GM23338 (cell line): ENCODE measurements around the gene NKD1. TPM values are rescaled to one million over a fixed set of nuclear protein-coding genes. Genes with fewer than 3 reads are reported as not detected.

Experiments
- ATAC-seq: fragments of 200-7000 bp; cut with Tn5 transposase; 3 replicates; pipeline ENCODE4 v1.9.1; 2020
- DNase-seq: peaks from one replicate; pipeline ENCODE4 v3.0.0-alpha.2; 2015; ENCODE audit warnings: low spot score
- H2AFZ ChIP-seq: fragments of 200-600 bp; sonication (generic); 2 replicates; pipeline ENCODE4 v1.8.0; 2016; ENCODE audit warnings: antibody characterized with exemption, mild to moderate bottlenecking, moderate library complexity
- H3F3A ChIP-seq: fragments of 200-600 bp; sonication (generic); replicated peaks from 2 replicates; pipeline ENCODE4 v1.8.0; 2017; ENCODE audit warnings: antibody characterized with exemption, mixed run types, low read depth
- H3K27ac ChIP-seq: fragments of 200-600 bp; sonication (generic); 2 replicates; pipeline ENCODE4 v1.6.1; 2016; ENCODE audit warnings: low read depth
- H3K27me3 ChIP-seq: fragments of 200-600 bp; sonication (generic); 2 replicates; pipeline ENCODE4 v1.8.0; 2016; ENCODE audit warnings: mild to moderate bottlenecking, mixed run types, moderate library complexity; ENCODE audit not compliant: insufficient read depth
- H3K36me3 ChIP-seq: fragments of 200-600 bp; sonication (generic); 2 replicates; pipeline ENCODE4 v1.8.0; 2016; ENCODE audit warnings: mild to moderate bottlenecking; ENCODE audit not compliant: insufficient read depth
- H3K4me1 ChIP-seq: fragments of 200-600 bp; sonication (generic); 2 replicates; pipeline ENCODE4 v1.8.0; 2016; ENCODE audit warnings: mild to moderate bottlenecking, moderate library complexity; ENCODE audit not compliant: insufficient read depth
- H3K4me2 ChIP-seq: fragments of 200-600 bp; sonication (generic); 2 replicates; pipeline ENCODE4 v1.7.1; 2017; ENCODE audit warnings: mixed run types
- H3K4me3 ChIP-seq: fragments of 200-600 bp; sonication (generic); 2 replicates; pipeline ENCODE4 v1.6.1; 2016; ENCODE audit warnings: mixed run types
- H3K79me2 ChIP-seq: fragments of 200-600 bp; sonication (generic); replicated peaks from 2 replicates; pipeline ENCODE4 v1.8.0; 2017; ENCODE audit warnings: mild to moderate bottlenecking; ENCODE audit not compliant: insufficient read depth
- H3K9me2 ChIP-seq: fragments of 200-600 bp; sonication (generic); 2 replicates; pipeline ENCODE4 v1.8.0; 2017; ENCODE audit not compliant: insufficient read depth
- H4K20me1 ChIP-seq: fragments of 200-600 bp; sonication (generic); replicated peaks from 2 replicates; pipeline ENCODE4 v1.8.0; 2017; ENCODE audit warnings: mild to moderate bottlenecking; ENCODE audit not compliant: insufficient read depth
- H3K27ac Mint-ChIP-seq: 2 replicates; pipeline ENCODE4 v1.8.0; 2020; ENCODE audit warnings: inconsistent platforms, mild to moderate bottlenecking, moderate library complexity, mixed read lengths
- H3K27me3 Mint-ChIP-seq: 3 replicates; pipeline ENCODE4 v1.8.0; 2022; ENCODE audit warnings: low read depth, mild to moderate bottlenecking, moderate library complexity, mixed read lengths, inconsistent platforms; ENCODE audit not compliant: insufficient read depth, poor library complexity
- H3K36me3 Mint-ChIP-seq: 3 replicates; pipeline ENCODE4 v1.8.0; 2021; ENCODE audit warnings: low read depth, mild to moderate bottlenecking, inconsistent platforms, moderate library complexity, mixed read lengths
- H3K4me1 Mint-ChIP-seq: 3 replicates; pipeline ENCODE4 v1.8.0; 2020; ENCODE audit warnings: mild to moderate bottlenecking, inconsistent platforms, mixed read lengths
- H3K4me3 Mint-ChIP-seq: 3 replicates; pipeline ENCODE4 v1.8.0; 2021; ENCODE audit warnings: moderate library complexity, mild to moderate bottlenecking, inconsistent platforms, mixed read lengths
- H3K9me3 Mint-ChIP-seq: 3 replicates; pipeline ENCODE4 v1.8.0; 2020; ENCODE audit warnings: moderate library complexity, mild to moderate bottlenecking, inconsistent platforms, mixed read lengths
- STAT1 ChIP-seq: IDR thresholded peaks from one replicate; pipeline ENCODE4 v1.6.1; 2016; ENCODE audit warnings: antibody characterized with exemption; ENCODE audit not compliant: unreplicated experiment
- polyA plus RNA-seq: library from polyadenylated mRNA; unstranded; fragments of >200 nt; fragmentation: Nextera tagmentation; extraction: Ambion mirVana; gene quantifications from 2 replicates; pipeline ENCODE4 v1.2.1, GENCODE V29; 2016
- total RNA-seq: library from RNA; depleted of rRNA; stranded (reverse); fragments of >200 nt; shearing (Covaris generic); gene quantifications from 2 replicates; pipeline ENCODE4 v1.2.3, GENCODE V29; 2014
- TF ChIP-seq, protein P1 (sequence below): fragments of 250-450 bp; sonication (Bioruptor Pico); IDR thresholded peaks from 2 replicates; pipeline ENCODE4 v1.5.0; 2020; ENCODE audit warnings: mild to moderate bottlenecking, moderate library complexity

Gene NKD1
- total and polyA plus RNA-seq, 2 experiments from 2014 or later, result 2.1 to 2.3 TPM

DNA sequence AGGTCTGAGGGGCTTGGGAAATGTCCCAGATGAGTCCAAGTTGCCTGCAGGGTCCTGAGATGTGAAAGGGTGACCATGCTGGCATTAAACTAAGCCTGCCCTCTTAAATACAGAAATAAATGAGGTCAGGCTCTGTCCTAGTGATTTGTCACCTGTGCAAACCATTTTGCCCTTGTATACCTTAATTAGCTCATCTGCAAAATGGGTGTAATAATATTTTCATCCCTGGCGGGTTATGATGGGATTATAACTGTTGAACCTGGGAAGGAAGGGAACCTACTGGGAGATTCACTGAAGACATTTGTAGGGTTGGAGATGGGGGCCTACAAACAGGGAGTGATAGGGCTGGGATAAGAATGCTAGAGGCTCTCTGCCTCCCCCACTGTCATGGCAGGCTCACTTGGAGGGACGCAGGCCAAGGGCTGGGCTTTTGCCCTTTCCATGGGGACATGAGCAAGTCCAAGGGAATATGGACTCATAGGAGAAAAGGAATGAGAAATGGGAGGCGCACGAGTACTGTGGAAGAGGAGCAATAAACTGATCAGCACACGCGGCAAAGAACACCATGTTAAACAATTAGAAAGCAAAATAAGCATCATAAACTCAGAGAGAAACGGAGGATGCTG lies 4.4 kb downstream of the NKD1 start (continued):
- TF ChIP-seq, protein P1, sequence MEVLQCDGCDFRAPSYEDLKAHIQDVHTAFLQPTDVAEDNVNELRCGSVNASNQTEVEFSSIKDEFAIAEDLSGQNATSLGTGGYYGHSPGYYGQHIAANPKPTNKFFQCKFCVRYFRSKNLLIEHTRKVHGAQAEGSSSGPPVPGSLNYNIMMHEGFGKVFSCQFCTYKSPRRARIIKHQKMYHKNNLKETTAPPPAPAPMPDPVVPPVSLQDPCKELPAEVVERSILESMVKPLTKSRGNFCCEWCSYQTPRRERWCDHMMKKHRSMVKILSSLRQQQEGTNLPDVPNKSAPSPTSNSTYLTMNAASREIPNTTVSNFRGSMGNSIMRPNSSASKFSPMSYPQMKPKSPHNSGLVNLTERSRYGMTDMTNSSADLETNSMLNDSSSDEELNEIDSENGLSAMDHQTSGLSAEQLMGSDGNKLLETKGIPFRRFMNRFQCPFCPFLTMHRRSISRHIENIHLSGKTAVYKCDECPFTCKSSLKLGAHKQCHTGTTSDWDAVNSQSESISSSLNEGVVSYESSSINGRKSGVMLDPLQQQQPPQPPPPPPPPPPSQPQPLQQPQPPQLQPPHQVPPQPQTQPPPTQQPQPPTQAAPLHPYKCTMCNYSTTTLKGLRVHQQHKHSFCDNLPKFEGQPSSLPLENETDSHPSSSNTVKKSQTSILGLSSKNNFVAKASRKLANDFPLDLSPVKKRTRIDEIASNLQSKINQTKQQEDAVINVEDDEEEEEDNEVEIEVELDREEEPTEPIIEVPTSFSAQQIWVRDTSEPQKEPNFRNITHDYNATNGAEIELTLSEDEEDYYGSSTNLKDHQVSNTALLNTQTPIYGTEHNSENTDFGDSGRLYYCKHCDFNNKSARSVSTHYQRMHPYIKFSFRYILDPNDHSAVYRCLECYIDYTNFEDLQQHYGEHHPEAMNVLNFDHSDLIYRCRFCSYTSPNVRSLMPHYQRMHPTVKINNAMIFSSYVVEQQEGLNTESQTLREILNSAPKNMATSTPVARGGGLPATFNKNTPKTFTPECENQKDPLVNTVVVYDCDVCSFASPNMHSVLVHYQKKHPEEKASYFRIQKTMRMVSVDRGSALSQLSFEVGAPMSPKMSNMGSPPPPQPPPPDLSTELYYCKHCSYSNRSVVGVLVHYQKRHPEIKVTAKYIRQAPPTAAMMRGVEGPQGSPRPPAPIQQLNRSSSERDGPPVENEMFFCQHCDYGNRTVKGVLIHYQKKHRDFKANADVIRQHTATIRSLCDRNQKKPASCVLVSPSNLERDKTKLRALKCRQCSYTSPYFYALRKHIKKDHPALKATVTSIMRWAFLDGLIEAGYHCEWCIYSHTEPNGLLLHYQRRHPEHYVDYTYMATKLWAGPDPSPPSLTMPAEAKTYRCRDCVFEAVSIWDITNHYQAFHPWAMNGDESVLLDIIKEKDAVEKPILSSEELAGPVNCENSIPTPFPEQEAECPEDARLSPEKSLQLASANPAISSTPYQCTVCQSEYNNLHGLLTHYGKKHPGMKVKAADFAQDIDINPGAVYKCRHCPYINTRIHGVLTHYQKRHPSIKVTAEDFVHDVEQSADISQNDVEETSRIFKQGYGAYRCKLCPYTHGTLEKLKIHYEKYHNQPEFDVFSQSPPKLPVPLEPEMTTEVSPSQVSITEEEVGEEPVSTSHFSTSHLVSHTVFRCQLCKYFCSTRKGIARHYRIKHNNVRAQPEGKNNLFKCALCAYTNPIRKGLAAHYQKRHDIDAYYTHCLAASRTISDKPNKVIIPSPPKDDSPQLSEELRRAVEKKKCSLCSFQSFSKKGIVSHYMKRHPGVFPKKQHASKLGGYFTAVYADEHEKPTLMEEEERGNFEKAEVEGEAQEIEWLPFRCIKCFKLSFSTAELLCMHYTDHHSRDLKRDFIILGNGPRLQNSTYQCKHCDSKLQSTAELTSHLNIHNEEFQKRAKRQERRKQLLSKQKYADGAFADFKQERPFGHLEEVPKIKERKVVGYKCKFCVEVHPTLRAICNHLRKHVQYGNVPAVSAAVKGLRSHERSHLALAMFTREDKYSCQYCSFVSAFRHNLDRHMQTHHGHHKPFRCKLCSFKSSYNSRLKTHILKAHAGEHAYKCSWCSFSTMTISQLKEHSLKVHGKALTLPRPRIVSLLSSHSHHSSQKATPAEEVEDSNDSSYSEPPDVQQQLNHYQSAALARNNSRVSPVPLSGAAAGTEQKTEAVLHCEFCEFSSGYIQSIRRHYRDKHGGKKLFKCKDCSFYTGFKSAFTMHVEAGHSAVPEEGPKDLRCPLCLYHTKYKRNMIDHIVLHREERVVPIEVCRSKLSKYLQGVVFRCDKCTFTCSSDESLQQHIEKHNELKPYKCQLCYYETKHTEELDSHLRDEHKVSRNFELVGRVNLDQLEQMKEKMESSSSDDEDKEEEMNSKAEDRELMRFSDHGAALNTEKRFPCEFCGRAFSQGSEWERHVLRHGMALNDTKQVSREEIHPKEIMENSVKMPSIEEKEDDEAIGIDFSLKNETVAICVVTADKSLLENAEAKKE (CRISPR knock-in tag), result no peak

DNA sequence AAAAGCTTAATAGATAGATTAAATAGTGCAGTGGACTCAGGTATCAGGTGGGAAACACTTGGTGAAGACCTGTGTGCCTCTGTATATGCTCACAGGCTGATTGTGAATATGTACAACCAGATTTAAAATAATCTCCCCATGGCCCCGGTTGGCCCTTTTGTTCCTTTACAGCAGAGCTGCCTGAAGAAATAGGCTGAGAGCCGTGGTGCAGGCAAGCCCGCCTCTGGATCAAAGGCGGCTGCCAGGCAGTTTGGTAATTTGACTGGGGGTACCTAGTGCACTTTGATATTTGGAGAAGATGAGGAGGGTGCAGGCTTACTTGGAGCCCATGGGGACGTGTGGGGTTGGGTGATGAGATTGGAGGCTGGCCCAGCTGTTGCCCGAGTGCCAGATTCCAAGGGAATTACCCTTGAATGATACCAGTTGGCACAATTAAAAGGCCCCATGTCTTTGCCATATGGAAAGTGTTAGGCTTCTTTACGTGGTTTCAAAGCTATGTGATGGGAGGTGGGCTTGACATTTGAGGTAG lies 5.0 kb downstream of the NKD1 start:
- Histone ChIP-seq H3K36me3 (no peaks in the 10 kb centered on the region), H2AFZ (no peak overlapping the region), H3K27ac (no peak overlapping the region), H3F3A (no peaks in the 10 kb centered on the region), H3K4me2 (no peak overlapping the region), H4K20me1 (peaks cover 4% of the 10 kb centered on the region; the same call in 1 of the 2 replicates), H3K27me3 (peaks cover 25% of the 10 kb centered on the region), H3K4me1 (no peaks in the 10 kb centered on the region), H3K4me3 (no peak overlapping the region), H3K9me2 (no peaks in the 10 kb centered on the region), H3K79me2 (no peaks in the 10 kb centered on the region)
- no peak for DNase-seq
- Mint-ChIP-seq H3K36me3 (peaks cover 8% of the 10 kb centered on the region; the same call in 2 of the 3 replicates), H3K4me1 (peaks cover 5% of the 10 kb centered on the region; the same call in 2 of the 3 replicates), H3K9me3 (peaks cover 9% of the 10 kb centered on the region), H3K27me3 (peaks cover 22% of the 10 kb centered on the region), H3K4me3 (no peak overlapping the region), H3K27ac (no peak overlapping the region)
- no peak for ATAC-seq
- no peak for TF ChIP-seq STAT1
